Measurements from ENCODE around the gene ROBO2.

GRCh38 chr3:77313843-77314242, 273.9 kb downstream of the ROBO2 start:
- TF ChIP-seq, protein P1, sequence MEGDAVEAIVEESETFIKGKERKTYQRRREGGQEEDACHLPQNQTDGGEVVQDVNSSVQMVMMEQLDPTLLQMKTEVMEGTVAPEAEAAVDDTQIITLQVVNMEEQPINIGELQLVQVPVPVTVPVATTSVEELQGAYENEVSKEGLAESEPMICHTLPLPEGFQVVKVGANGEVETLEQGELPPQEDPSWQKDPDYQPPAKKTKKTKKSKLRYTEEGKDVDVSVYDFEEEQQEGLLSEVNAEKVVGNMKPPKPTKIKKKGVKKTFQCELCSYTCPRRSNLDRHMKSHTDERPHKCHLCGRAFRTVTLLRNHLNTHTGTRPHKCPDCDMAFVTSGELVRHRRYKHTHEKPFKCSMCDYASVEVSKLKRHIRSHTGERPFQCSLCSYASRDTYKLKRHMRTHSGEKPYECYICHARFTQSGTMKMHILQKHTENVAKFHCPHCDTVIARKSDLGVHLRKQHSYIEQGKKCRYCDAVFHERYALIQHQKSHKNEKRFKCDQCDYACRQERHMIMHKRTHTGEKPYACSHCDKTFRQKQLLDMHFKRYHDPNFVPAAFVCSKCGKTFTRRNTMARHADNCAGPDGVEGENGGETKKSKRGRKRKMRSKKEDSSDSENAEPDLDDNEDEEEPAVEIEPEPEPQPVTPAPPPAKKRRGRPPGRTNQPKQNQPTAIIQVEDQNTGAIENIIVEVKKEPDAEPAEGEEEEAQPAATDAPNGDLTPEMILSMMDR (IDR thresholded peaks at IDR 0.05) = no peak
- TF ChIP-seq ZFX (IDR thresholded peaks at IDR 0.05; ENCODE audit: borderline replicate concordance) = no peak

Measured in 22Rv1 (cell line).